ELF-1 (cell line): ENCODE data around the gene ITGB5.
A peak's percentile ranks its signal among the peaks of the same experiment; 100 is the strongest.
"Not testable (repeated sequence)": the region's sequence is repeated elsewhere in the genome, so short reads cannot be mapped to it uniquely, and the experiment has no call there.

Experiments used
- DNase-seq: peaks from one replicate; pipeline ENCODE4 v3.0.0-alpha.2; 2016; ENCODE audit warnings: low read depth, low spot score

Gene ITGB5

DNA sequence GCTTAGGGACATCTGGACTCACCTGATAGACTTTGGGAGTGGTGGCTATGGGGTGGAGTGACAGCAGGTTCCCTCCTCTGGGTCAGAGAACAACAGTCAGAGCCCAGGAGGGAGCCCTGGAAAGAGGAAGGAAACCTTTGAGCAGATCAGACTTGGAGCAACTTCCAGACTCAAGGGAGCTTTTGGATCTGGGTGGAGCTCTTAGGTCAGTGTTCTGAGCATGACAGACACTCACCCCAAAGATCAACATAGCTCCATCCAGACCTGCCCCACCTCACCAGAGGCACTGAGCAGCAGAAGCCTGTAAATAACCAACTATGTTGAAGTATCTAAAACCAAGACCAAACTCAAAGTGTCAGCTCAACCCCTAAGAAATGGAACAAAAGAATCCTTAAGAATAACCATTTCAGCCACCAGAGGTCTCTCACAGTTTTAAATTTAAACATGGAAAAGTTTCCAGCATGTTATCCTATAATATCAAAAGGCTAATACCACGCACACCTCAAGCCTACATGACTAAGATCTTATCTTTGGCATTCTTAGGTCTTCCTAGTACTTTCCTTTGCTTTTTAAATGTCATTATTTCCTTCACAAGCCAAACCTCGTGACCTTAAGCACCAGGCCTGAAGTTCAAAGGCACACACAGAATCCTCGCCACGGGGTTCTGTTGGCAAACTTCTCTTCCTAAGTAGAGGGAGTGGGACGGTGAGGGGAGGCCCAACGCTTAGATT, 100.5 kb downstream of the ITGB5 start:
- no peak for DNase-seq

- DNase-seq, result no peak
Measured at GRCh38 chr3:124785973-124786372, 101.2 kb downstream of the ITGB5 start.

DNA sequence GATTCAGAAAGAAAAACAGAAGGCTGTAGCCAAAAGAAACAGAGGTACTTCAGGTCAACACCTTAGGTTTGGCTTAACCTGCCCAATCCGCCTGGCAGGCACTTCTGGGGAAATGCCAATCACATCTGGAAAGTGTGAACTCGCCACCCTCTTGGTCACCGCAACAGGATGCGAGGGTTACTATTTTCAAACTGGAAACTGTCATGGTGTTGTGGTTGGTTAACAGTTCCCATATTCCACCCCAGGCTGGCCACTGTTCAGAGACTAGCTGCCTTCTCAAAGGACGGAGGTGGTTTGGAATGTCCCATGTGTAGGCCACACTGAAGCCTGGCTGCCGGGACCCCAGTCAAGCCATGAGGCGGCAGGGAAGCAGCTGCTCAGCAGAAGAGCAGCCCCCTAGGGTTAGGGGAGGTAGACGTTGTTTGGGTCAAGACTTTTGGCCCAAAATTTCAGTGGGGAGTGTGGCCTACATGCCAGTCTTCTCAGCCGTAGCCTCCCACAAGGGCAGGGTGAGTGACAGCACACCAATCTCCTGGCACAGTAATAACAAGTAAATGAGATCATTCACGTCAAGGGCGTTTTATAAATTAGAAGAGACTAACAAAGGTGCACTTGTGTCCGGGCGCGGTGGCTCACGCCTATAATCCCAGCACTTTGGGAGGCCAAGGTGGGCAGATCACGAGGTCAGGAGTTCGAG, 102.3 kb downstream of the ITGB5 start:
- DNase-seq, result no peak

DNA sequence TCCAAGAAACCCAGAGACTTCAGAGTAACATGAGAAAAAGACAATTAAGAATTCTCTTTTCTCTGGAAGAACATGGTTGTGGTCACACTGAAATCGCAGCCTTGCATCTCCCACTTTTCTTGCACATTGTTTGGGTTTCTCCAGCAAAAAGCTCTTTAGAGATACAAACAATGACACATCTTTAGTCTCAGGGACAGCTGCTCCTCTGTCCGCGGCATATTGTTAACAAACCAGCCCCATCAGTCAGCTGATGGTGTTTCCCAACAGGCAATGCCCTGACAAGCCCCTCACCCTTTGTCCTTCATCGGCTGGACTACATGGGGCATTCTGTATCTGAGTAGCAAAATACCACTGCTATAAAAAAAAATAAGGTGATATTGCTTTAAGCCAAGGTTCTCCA, 103.5 kb downstream of the ITGB5 start:
- DNase-seq, result no peak

- not testable (repeated sequence) for DNase-seq
Measured at GRCh38 chr3:124782377-124782712, 104.8 kb downstream of the ITGB5 start.

GRCh38 chr3:124781476-124782376, 105.4 kb downstream of the ITGB5 start:
- DNase-seq, result no peak

GRCh38 chr3:124780761-124781475, 106.2 kb downstream of the ITGB5 start:
- peak; percentile 93 for DNase-seq

GRCh38 chr3:124780356-124780755, 106.8 kb downstream of the ITGB5 start:
- no peak for DNase-seq

DNA sequence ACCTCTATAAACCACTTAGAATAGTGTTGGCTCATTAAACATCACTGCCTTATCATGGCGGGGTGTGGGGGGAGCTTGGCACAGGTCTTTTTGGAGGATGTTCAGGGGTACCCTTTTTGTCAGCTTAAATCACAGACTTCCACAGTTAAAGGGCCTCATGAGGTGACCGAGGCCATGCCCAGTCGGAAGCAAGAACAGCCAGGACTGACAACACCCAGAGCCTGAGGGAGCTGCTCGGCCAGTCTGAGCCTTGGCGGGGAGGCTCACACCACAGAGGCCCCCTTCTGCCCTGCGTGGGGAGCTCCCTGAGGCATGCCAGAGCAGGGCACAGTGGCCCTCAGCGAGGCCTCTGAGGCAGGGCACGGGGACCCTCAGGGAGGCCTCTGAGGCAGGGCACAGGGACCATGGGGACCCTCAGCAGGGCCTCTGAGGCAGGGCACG, 107.4 kb downstream of the ITGB5 start:
- no peak for DNase-seq

DNA sequence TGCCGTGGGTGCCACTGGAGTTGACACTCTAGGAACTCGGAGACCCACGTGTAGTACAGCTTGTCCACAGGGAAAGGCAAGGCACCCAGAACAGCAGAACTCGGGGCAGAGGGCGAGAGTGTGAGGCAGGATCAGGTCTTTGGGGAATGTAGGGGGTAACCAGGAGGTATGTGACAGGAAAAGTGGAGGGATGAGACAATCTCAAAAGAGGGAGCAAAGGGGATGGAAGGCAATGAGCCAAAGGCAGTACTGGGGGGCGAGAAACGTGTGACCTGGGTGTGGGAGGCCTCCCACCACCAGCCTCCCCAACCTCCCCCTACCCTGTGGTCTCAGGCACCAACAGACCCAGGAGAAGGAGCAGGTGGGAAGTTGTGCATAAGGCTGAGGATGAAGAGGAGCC, 108.0 kb downstream of the ITGB5 start:
- DNase-seq, result no peak

DNA sequence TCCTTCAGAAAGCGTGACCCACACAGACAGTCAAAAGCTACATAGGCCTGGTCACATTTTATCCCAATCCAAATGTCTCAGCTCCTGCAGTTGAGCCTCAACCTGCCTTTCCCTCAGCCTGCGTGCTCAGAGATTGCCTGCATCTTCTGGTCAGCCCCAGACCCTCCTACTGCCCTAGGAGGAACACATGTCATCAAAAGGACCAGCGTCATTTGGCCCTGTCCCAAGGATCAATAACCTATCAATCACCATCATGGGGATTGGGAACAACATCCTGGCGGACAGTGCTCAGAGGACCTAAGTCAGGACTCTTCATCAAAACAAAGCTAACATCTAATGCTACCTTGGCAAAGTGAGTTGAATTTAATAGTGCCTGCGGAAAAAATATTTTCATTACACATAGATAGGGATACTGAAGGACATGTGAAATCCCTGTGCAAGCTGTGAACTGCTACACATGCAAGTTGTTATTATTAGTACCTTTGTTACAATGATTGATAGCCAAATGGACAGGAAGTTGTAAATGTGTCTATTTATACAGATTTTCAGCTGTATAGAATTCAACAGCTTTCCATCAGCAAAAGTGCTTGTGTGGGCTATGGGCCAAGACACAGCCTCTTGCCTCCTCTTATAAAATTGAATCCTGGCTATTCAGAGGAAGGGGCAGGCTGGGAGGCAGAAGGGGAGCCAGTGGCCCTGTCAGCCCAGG, 109.2 kb downstream of the ITGB5 start:
- no peak for DNase-seq

- DNase-seq, result no peak
Measured at GRCh38 chr3:124776856-124777255, 110.3 kb downstream of the ITGB5 start.

- DNase-seq, result no peak
Measured at GRCh38 chr3:124775877-124776276, 111.3 kb downstream of the ITGB5 start.

DNA sequence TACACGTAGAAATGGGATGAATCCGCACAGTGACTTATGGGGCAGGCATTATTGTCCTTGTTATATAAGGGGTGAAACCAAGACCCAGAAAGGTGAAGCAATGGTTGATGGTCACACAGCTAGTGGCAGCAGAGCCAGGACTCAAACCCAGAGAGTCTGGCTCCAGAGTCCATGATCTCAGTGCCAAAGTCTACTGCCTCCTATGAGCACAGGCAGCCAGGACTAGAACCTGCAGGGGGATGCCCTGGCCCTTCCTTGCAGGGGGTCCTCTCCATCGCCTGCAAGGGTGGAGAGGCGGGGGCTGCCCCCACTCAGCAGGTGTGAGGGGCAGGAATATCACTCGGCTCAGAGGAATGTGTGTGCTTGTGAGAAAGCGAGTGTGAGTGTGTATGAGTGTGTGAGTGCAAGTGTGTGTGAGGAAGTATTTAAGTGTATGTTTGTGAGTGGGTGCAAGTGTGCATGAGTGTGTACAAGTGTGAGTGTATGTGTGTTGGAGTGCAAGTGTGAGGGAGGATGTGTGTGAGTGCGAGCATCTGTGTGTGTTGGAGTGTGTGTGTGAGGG, 112.2 kb downstream of the ITGB5 start:
- DNase-seq, result no peak

- DNase-seq, result peak; percentile 87
Measured at GRCh38 chr3:124774327-124774718, 112.8 kb downstream of the ITGB5 start.

- no peak for DNase-seq
Measured at GRCh38 chr3:124773351-124774326, 113.5 kb downstream of the ITGB5 start.

- peak; percentile 78 for DNase-seq
Measured at GRCh38 chr3:124772081-124772831, 114.9 kb downstream of the ITGB5 start.

- no peak for DNase-seq
Measured at GRCh38 chr3:124771083-124771445, 116.1 kb downstream of the ITGB5 start.
